ENCODE results near the gene DNAJC6. TPM values are rescaled to one million over a fixed set of nuclear protein-coding genes. Genes with fewer than 3 reads are reported as not detected.

DNAJC6 gene
- polyA plus RNA-seq, 4 donors = 2.2 to 6.6 (median 6.0) TPM

- DNase-seq (ENCODE audit: low read depth in 4 of 4, low spot score in 3 of 4) = no peak
These were observed 149.5 kb downstream of the DNAJC6 start for GRCh38 chr1:65458730-65459396.

- no peak for DNase-seq (ENCODE audit: low read depth in 4 of 4, low spot score in 3 of 4)
These were observed 150.0 kb downstream of the DNAJC6 start for GRCh38 chr1:65459397-65459768.

Other genes starting within 250 kb of the DNAJC6 start
- 10 to 100 TPM in 3 of 4 donors, 1 to 10 TPM in 1; 7.0 to 60.6 (median 44.0) TPM for gene AK4, start 161.3 kb upstream of the DNAJC6 start, polyA plus RNA-seq (ENCODE audit: insufficient read length in 4 of 4)
- gene LEPR, start 111.1 kb downstream of the DNAJC6 start, polyA plus RNA-seq (ENCODE audit: insufficient read length in 4 of 4) = 10 to 100 TPM in 3 of 4 donors, 1 to 10 TPM in 1; 9.4 to 24.4 (median 13.5) TPM
- gene LEPROT, start 111.1 kb downstream of the DNAJC6 start, polyA plus RNA-seq (ENCODE audit: insufficient read length in 4 of 4) = 100 to 1,000 TPM; 140 to 180 (median 157) TPM